NCI-H526 (cell line): ENCODE measurements around the gene ENTREP1.

Source experiments
- DNase-seq, 2 experiments: peaks; one replicate each; lab custom pipeline; 2025; lab: John Stamatoyannopoulos, UW

The ENTREP1 gene

GRCh38 chr9:69322256-69322655, 2.8 kb upstream of the ENTREP1 start:
- no peak for DNase-seq

GRCh38 chr9:69323861-69324260, 1.2 kb upstream of the ENTREP1 start:
- no peak for DNase-seq

GRCh38 chr9:69325409-69326212, 596 bp downstream of the ENTREP1 start:
- DNase-seq = peak in 1 of 2 experiments; percentile 37

- DNase-seq = no peak
Measured at GRCh38 chr9:69326261-69326660, 1.2 kb downstream of the ENTREP1 start.

- DNase-seq = no peak
Measured at GRCh38 chr9:69330580-69330979, 5.6 kb downstream of the ENTREP1 start.

- DNase-seq = no peak
Measured at GRCh38 chr9:69331444-69331843, 6.4 kb downstream of the ENTREP1 start.

GRCh38 chr9:69332067-69332685, 7.2 kb downstream of the ENTREP1 start:
- DNase-seq = no peak

- DNase-seq = no peak
Measured at GRCh38 chr9:69333716-69334115, 8.7 kb downstream of the ENTREP1 start.

- no peak for DNase-seq
Measured at GRCh38 chr9:69334317-69334716, 9.3 kb downstream of the ENTREP1 start.

GRCh38 chr9:69339620-69340019, 14.6 kb downstream of the ENTREP1 start:
- DNase-seq = no peak

- DNase-seq = no peak
Measured at GRCh38 chr9:69340631-69341030, 15.6 kb downstream of the ENTREP1 start.

GRCh38 chr9:69342769-69343168, 17.8 kb downstream of the ENTREP1 start:
- no peak for DNase-seq

GRCh38 chr9:69344459-69344858, 19.4 kb downstream of the ENTREP1 start:
- DNase-seq = no peak

- DNase-seq = no peak
Measured at GRCh38 chr9:69346596-69347390, 21.8 kb downstream of the ENTREP1 start.

- no peak for DNase-seq
Measured at GRCh38 chr9:69347607-69348006, 22.6 kb downstream of the ENTREP1 start.

- no peak for DNase-seq
Measured at GRCh38 chr9:69351227-69351626, 26.2 kb downstream of the ENTREP1 start.

GRCh38 chr9:69355232-69355631, 30.2 kb downstream of the ENTREP1 start:
- DNase-seq = no peak

GRCh38 chr9:69357030-69357775, 32.2 kb downstream of the ENTREP1 start:
- no peak for DNase-seq

- DNase-seq = no peak
Measured at GRCh38 chr9:69357821-69358220, 32.8 kb downstream of the ENTREP1 start.

GRCh38 chr9:69363191-69363590, 38.2 kb downstream of the ENTREP1 start:
- no peak for DNase-seq

GRCh38 chr9:69364510-69365150, 39.6 kb downstream of the ENTREP1 start:
- DNase-seq = no peak

GRCh38 chr9:69370430-69370829, 45.4 kb downstream of the ENTREP1 start:
- DNase-seq = no peak
